ENCODE data around the gene PTH2. TPM values are rescaled to one million over a fixed set of nuclear protein-coding genes. Genes with fewer than 3 reads are reported as not detected.
"Not testable (repeated sequence)": the region's sequence is repeated elsewhere in the genome, so short reads cannot be mapped to it uniquely, and the experiment has no call there.

Gene PTH2
- total and polyA plus RNA-seq, 7 donors = not detected

DNA sequence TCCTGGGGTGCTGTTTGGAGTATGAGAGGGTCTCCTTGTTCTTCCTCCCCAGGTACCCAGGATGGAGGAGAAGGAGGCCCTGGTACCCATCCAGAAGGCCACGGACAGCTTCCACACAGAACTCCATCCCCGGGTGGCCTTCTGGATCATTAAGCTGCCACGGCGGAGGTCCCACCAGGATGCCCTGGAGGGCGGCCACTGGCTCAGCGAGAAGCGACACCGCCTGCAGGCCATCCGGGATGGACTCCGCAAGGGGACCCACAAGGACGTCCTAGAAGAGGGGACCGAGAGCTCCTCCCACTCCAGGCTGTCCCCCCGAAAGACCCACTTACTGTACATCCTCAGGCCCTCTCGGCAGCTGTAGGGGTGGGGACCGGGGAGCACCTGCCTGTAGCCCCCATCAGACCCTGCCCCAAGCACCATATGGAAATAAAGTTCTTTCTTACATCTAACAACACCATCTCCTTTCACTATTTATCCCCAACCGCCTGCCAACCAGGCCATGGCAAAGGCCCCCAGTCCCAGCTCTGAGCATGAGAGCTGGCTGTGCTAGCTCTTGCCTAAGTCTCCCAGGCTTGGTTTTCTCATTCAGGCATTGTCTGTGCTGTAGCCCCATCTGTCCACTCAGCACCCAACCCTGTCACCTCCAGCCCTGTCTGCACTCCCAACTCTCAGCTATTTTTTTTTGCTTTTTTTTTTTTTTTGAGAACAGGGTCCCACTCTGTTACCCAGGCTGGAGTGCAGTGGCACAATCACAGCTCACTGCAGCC is 48.4 kb downstream of the PTH2 start:
- TF ChIP-seq, protein P1, sequence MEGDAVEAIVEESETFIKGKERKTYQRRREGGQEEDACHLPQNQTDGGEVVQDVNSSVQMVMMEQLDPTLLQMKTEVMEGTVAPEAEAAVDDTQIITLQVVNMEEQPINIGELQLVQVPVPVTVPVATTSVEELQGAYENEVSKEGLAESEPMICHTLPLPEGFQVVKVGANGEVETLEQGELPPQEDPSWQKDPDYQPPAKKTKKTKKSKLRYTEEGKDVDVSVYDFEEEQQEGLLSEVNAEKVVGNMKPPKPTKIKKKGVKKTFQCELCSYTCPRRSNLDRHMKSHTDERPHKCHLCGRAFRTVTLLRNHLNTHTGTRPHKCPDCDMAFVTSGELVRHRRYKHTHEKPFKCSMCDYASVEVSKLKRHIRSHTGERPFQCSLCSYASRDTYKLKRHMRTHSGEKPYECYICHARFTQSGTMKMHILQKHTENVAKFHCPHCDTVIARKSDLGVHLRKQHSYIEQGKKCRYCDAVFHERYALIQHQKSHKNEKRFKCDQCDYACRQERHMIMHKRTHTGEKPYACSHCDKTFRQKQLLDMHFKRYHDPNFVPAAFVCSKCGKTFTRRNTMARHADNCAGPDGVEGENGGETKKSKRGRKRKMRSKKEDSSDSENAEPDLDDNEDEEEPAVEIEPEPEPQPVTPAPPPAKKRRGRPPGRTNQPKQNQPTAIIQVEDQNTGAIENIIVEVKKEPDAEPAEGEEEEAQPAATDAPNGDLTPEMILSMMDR (IDR thresholded peaks at IDR 0.05) = no peak
- Histone ChIP-seq H3K27ac (no peak overlapping the region), H3K9me3 (peaks cover 5% of the 10 kb centered on the region), H3K4me1 (no peaks in the 10 kb centered on the region), H3K36me3 (ENCODE audit: insufficient read depth in 1 of 2, low read depth in 1 of 2) (no peaks in the 10 kb centered on the region), H3K4me3 (no peak overlapping the region), H3K27me3 (ENCODE audit: insufficient read depth in 3 of 3, low read length in 2 of 3) (peaks cover 0 to 6% (median 2%) of the 10 kb centered on the region in 3 donors)
- intact Hi-C loops (cut with DNase I) = no loop called here
- DNase-seq (no peak), ATAC-seq (no peak)
- 78 to 81% (median 81%) methylated on average over 15 to 16 of the region's 16 CpGs for WGBS, 3 donors

- H3K4me3 ChIP-seq; ATAC-seq; H3K36me3 ChIP-seq (ENCODE audit: insufficient read depth in 1 of 2, low read depth in 1 of 2); intact Hi-C loops (cut with DNase I); H3K27ac ChIP-seq; DNase-seq; H3K27me3 ChIP-seq (ENCODE audit: insufficient read depth in 3 of 3, low read length in 2 of 3); H3K4me1 ChIP-seq: not testable (repeated sequence)
- WGBS, 3 donors = 78 to 80% (median 79%) methylated on average over 3 of the region's 3 CpGs
- peaks cover 17% of the 10 kb centered on the region for H3K9me3 ChIP-seq
Measured at GRCh38 chr19:49373174-49373573, 50.1 kb downstream of the PTH2 start.

Other genes with a start within 250 kb of the PTH2 start
- under 1 TPM; 0.10 to 0.95 (median 0.39) TPM for gene SLC6A16, start 98.2 kb downstream of the PTH2 start, total RNA-seq
- gene SLC6A16, start 98.2 kb downstream of the PTH2 start, polyA plus RNA-seq = under 1 TPM; 0.07 to 0.31 (median 0.08) TPM
- 1 to 10 TPM; 2.3 to 4.7 (median 4.4) TPM for gene CD37, start 88.0 kb downstream of the PTH2 start, total RNA-seq
- 1 to 10 TPM in 2 of 3 donors, under 1 TPM in 1; 0.66 to 1.6 (median 1.6) TPM for gene CD37, start 88.0 kb downstream of the PTH2 start, polyA plus RNA-seq
- gene TEAD2, start 61.0 kb downstream of the PTH2 start, total RNA-seq = 10 to 100 TPM; 13.8 to 24.1 (median 14.8) TPM
- 10 to 100 TPM in 2 of 3 donors, 1 to 10 TPM in 1; 9.7 to 23.0 (median 15.0) TPM for gene TEAD2, start 61.0 kb downstream of the PTH2 start, polyA plus RNA-seq
- not detected for gene DKKL1, start 59.6 kb downstream of the PTH2 start, total RNA-seq
- under 1 TPM in 1 of 3 donors, not detected in 2; 0.06 TPM for gene DKKL1, start 59.6 kb downstream of the PTH2 start, polyA plus RNA-seq
- gene KASH5, start 35.2 kb downstream of the PTH2 start, total RNA-seq = not detected
- not detected for gene KASH5, start 35.2 kb downstream of the PTH2 start, polyA plus RNA-seq
- gene GFY, start 1.9 kb upstream of the PTH2 start, total RNA-seq = not detected
- under 1 TPM in 1 of 3 donors, not detected in 2; 0.33 TPM for gene GFY, start 1.9 kb upstream of the PTH2 start, polyA plus RNA-seq
- 1 to 10 TPM in 1 of 4 donors, under 1 TPM in 3; 0.42 to 1.8 (median 0.82) TPM for gene SLC17A7, start 18.1 kb upstream of the PTH2 start, total RNA-seq
- under 1 TPM; 0.55 to 0.79 (median 0.59) TPM for gene SLC17A7, start 18.1 kb upstream of the PTH2 start, polyA plus RNA-seq
- 10 to 100 TPM; 37.2 to 60.1 (median 43.1) TPM for gene PIH1D1, start 28.4 kb upstream of the PTH2 start, total RNA-seq
- 10 to 100 TPM; 46.4 to 69.8 (median 52.2) TPM for gene PIH1D1, start 28.4 kb upstream of the PTH2 start, polyA plus RNA-seq
- gene ALDH16A1, start 29.8 kb upstream of the PTH2 start, total RNA-seq = 10 to 100 TPM in 1 of 4 donors, 1 to 10 TPM in 3; 6.5 to 11.1 (median 7.7) TPM
- gene ALDH16A1, start 29.8 kb upstream of the PTH2 start, polyA plus RNA-seq = 10 to 100 TPM in 1 of 3 donors, 1 to 10 TPM in 2; 3.6 to 12.9 (median 5.7) TPM
- gene FLT3LG, start 50.8 kb upstream of the PTH2 start, total RNA-seq = 1 to 10 TPM; 1.9 to 3.2 (median 2.5) TPM
- 1 to 10 TPM; 1.9 to 4.5 (median 4.1) TPM for gene FLT3LG, start 50.8 kb upstream of the PTH2 start, polyA plus RNA-seq
- 1,000 to 10,000 TPM; 1,392 to 2,022 (median 1,763) TPM for gene RPL13A, start 64.2 kb upstream of the PTH2 start, total RNA-seq
- gene RPL13A, start 64.2 kb upstream of the PTH2 start, polyA plus RNA-seq = 1,000 to 10,000 TPM; 1,992 to 2,955 (median 2,046) TPM
- 1,000 to 10,000 TPM; 1,146 to 1,506 (median 1,232) TPM for gene RPS11, start 73.0 kb upstream of the PTH2 start, total RNA-seq
- gene RPS11, start 73.0 kb upstream of the PTH2 start, polyA plus RNA-seq = 1,000 to 10,000 TPM; 2,461 to 3,844 (median 3,134) TPM
- 10 to 100 TPM; 42.2 to 79.3 (median 60.3) TPM for gene FCGRT, start 89.2 kb upstream of the PTH2 start, total RNA-seq
- gene FCGRT, start 89.2 kb upstream of the PTH2 start, polyA plus RNA-seq = 10 to 100 TPM; 32.0 to 48.2 (median 39.9) TPM
- gene RCN3, start 104.6 kb upstream of the PTH2 start, total RNA-seq = 1 to 10 TPM; 6.4 to 8.6 (median 7.4) TPM
- gene RCN3, start 104.6 kb upstream of the PTH2 start, polyA plus RNA-seq = 1 to 10 TPM; 3.9 to 9.6 (median 7.3) TPM
- gene NOSIP, start 157.1 kb upstream of the PTH2 start, total RNA-seq = 10 to 100 TPM; 53.9 to 69.9 (median 58.1) TPM
- 100 to 1,000 TPM in 1 of 3 donors, 10 to 100 TPM in 2; 75.4 to 104 (median 95.2) TPM for gene NOSIP, start 157.1 kb upstream of the PTH2 start, polyA plus RNA-seq
- under 1 TPM; 0.24 to 0.89 (median 0.69) TPM for gene PRRG2, start 157.9 kb upstream of the PTH2 start, total RNA-seq
- gene PRRG2, start 157.9 kb upstream of the PTH2 start, polyA plus RNA-seq = 10 to 100 TPM in 1 of 3 donors, 1 to 10 TPM in 2; 1.4 to 16.0 (median 5.9) TPM
- 10 to 100 TPM in 1 of 4 donors, 1 to 10 TPM in 3; 7.1 to 15.1 (median 7.6) TPM for gene PRR12, start 167.7 kb upstream of the PTH2 start, total RNA-seq
- gene PRR12, start 167.7 kb upstream of the PTH2 start, polyA plus RNA-seq = 1 to 10 TPM; 2.3 to 5.0 (median 3.1) TPM
- 10 to 100 TPM; 22.6 to 57.0 (median 42.5) TPM for gene RRAS, start 216.7 kb upstream of the PTH2 start, total RNA-seq
- gene RRAS, start 216.7 kb upstream of the PTH2 start, polyA plus RNA-seq = 10 to 100 TPM; 39.9 to 49.8 (median 48.4) TPM
- 10 to 100 TPM; 45.5 to 72.9 (median 61.0) TPM for gene SCAF1, start 218.8 kb upstream of the PTH2 start, total RNA-seq
- gene SCAF1, start 218.8 kb upstream of the PTH2 start, polyA plus RNA-seq = 10 to 100 TPM; 23.0 to 32.5 (median 23.8) TPM
- 10 to 100 TPM; 10.3 to 22.1 (median 14.4) TPM for gene IRF3, start 242.4 kb upstream of the PTH2 start, total RNA-seq
- gene IRF3, start 242.4 kb upstream of the PTH2 start, polyA plus RNA-seq = 10 to 100 TPM; 18.2 to 26.5 (median 21.7) TPM
- 10 to 100 TPM; 13.0 to 21.5 (median 15.8) TPM for gene BCL2L12, start 242.5 kb upstream of the PTH2 start, total RNA-seq
- 10 to 100 TPM; 28.3 to 42.7 (median 35.0) TPM for gene BCL2L12, start 242.5 kb upstream of the PTH2 start, polyA plus RNA-seq

All from psoas muscle (tissue), 8 donors.